ENCODE measurements around the gene CACNB2. TPM values are rescaled to one million over a fixed set of nuclear protein-coding genes. Genes with fewer than 3 reads are reported as not detected.

CACNB2 gene
- total RNA-seq, 2 donors from 2014 or later, result 9.8 to 12.1 TPM

DNA sequence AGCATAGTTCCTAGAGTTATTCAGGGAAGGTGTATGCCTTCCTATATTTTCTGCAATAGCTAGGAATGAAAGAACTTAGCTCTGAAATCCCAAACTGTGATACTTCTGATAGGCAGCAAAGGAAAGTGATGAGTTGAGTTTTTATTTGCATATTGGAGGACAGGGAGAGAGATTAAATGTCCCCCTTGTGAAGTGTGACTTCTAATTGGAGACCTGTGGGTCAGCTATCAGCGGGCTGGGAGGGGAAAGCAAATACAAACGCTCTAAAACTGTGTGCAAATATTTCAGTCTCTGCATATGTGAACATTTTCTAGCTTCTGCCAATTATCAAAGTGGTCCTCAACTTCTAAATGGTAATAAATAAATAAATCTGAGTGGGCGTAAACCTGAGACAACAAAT is 203.3 kb downstream of the CACNB2 start:
- no peaks in the 10 kb centered on the region for H3K4me1 ChIP-seq
- intact Hi-C loops (cut with DNase I), result no loop called here
- no peak overlapping the region for H3K27ac ChIP-seq
- H3K4me3 ChIP-seq, result no peak overlapping the region
- no peaks in the 10 kb centered on the region for H3K9me3 ChIP-seq
- no peak overlapping the region for H3K9ac ChIP-seq (ENCODE audit: low read depth in 2 of 2, low read length in 2 of 2)
- TF ChIP-seq, protein P1, sequence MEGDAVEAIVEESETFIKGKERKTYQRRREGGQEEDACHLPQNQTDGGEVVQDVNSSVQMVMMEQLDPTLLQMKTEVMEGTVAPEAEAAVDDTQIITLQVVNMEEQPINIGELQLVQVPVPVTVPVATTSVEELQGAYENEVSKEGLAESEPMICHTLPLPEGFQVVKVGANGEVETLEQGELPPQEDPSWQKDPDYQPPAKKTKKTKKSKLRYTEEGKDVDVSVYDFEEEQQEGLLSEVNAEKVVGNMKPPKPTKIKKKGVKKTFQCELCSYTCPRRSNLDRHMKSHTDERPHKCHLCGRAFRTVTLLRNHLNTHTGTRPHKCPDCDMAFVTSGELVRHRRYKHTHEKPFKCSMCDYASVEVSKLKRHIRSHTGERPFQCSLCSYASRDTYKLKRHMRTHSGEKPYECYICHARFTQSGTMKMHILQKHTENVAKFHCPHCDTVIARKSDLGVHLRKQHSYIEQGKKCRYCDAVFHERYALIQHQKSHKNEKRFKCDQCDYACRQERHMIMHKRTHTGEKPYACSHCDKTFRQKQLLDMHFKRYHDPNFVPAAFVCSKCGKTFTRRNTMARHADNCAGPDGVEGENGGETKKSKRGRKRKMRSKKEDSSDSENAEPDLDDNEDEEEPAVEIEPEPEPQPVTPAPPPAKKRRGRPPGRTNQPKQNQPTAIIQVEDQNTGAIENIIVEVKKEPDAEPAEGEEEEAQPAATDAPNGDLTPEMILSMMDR (IDR thresholded peaks at IDR 0.05), result no peak
- DNase-seq, result no peak
- H3K36me3 ChIP-seq, result no peaks in the 10 kb centered on the region
- H3K27me3 ChIP-seq, result no peaks in the 10 kb centered on the region

DNA sequence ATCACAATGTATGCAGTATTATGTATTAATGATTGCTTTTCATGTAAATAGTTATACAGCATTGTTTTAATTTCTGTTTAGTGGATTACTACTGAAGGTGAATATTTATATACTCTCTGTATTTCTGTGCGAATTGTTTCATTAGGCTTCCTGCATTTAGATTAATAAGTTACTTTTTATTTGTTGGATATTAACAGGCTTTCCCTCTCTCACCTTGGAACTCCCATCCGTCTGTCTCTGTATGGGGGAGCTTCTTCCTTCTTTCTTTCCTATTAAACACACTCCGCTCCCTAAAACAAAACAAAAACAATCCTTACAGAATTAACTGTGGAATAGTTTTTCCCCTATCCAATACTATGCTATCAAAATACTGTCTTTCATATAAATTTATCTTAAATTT is 205.1 kb downstream of the CACNB2 start:
- no peak overlapping the region for H3K4me3 ChIP-seq
- H3K9ac ChIP-seq (ENCODE audit: low read depth in 2 of 2, low read length in 2 of 2), result no peak overlapping the region
- no peaks in the 10 kb centered on the region for H3K36me3 ChIP-seq
- intact Hi-C loops (cut with DNase I), result no loop called here
- TF ChIP-seq, protein P1 (IDR thresholded peaks at IDR 0.05), result no peak
- H3K9me3 ChIP-seq, result no peaks in the 10 kb centered on the region
- H3K27ac ChIP-seq, result no peak overlapping the region
- DNase-seq, result no peak
- H3K27me3 ChIP-seq, result no peaks in the 10 kb centered on the region
- no peaks in the 10 kb centered on the region for H3K4me1 ChIP-seq

DNA sequence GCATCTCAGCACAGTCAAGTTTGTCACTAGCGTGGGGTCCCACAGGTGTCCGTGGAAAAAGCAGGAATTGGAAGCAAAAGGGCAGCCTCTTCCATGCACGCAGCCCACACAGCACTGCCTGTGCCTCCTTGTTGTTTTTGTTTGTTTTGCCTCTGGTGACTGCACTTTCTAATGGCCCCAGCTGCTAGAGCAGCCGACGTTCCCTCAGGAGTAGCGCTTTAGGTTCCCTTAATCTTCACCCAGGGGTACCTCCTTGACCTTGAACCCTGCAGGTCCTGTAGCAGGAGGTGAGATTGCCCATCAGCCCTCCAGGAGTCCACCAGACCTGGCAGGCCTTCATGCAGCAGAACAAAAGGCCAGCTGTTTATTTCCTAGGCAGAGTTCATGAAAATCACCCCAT is 210.1 kb downstream of the CACNB2 start:
- no peaks in the 10 kb centered on the region for H3K27me3 ChIP-seq
- H3K4me1 ChIP-seq, result no peaks in the 10 kb centered on the region
- H3K9ac ChIP-seq (ENCODE audit: low read depth in 2 of 2, low read length in 2 of 2), result no peak overlapping the region
- H3K36me3 ChIP-seq, result no peaks in the 10 kb centered on the region
- intact Hi-C loops (cut with DNase I), result no loop called here
- H3K27ac ChIP-seq, result no peak overlapping the region
- H3K4me3 ChIP-seq, result no peak overlapping the region
- H3K9me3 ChIP-seq, result no peaks in the 10 kb centered on the region
- DNase-seq, result no peak
- TF ChIP-seq, protein P1 (IDR thresholded peaks at IDR 0.05), result no peak

DNA sequence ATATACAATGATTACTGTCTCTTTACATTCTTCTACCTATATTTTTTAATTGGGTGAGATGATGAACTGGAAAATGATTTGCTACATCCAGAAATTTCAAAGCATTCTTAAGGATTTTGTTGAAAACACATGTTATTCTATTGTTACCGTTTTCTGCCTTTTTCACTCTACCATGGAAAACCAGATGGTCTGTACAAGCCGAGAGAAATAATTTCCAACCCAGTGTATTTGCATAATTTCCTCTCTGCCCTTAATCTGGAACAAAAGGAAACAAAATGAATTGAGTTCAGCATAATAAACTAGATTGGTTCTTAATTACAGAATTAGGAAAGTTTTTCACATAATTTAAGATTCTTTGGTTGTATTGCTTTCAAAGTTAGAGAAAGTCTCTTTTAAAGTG is 211.2 kb downstream of the CACNB2 start:
- DNase-seq, result no peak
- Histone ChIP-seq H3K4me3 (no peak overlapping the region), H3K36me3 (no peaks in the 10 kb centered on the region), H3K9me3 (no peaks in the 10 kb centered on the region), H3K4me1 (no peaks in the 10 kb centered on the region), H3K27me3 (no peaks in the 10 kb centered on the region), H3K27ac (no peak overlapping the region), H3K9ac (ENCODE audit: low read depth in 2 of 2, low read length in 2 of 2) (no peak overlapping the region)
- TF ChIP-seq, protein P1 (IDR thresholded peaks at IDR 0.05), result no peak
- intact Hi-C loops (cut with DNase I), result no loop called here

DNA sequence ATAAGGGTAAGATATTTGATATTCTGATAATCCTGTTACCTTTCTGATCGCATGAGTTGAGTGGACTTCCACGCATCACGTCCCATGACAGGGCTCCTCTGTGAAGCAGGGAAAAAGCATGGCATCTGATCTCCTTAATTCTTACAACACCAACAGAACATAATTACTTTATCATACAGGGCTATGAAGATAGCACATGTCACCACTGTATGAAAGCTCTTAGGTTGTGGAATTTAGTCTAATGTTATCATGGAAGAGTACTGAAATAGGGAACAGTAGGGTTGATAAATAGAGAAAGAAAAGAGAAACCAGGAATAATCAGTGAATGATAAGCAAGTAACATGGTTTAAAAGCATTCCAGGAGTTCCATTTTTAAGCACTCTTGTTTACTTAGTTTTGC is 212.0 kb downstream of the CACNB2 start:
- Histone ChIP-seq H3K9me3 (no peaks in the 10 kb centered on the region), H3K36me3 (no peaks in the 10 kb centered on the region), H3K4me1 (no peaks in the 10 kb centered on the region), H3K4me3 (no peak overlapping the region), H3K27ac (no peak overlapping the region), H3K27me3 (no peaks in the 10 kb centered on the region), H3K9ac (ENCODE audit: low read depth in 2 of 2, low read length in 2 of 2) (no peak overlapping the region)
- DNase-seq, result no peak
- TF ChIP-seq, protein P1 (IDR thresholded peaks at IDR 0.05), result no peak
- intact Hi-C loops (cut with DNase I), result no loop called here

DNA sequence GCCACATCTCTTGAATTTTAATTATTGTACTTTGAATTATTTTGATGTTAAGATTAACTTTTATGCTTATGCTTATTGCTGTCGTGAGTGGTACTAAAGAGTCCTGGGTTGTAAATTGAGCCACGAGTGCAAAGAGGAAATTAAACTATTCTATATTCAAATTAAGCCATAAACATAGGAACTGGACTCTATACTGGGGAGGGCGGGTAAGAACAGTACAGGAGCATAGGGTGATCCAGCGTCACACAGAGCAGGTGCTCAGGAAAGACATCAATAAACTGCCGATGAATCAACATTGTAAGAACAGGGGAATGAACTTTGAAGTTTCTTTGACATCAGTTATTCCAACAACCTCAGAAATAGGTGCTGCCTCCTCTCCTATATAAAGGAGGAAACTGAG is 219.6 kb downstream of the CACNB2 start:
- TF ChIP-seq, protein P1 (IDR thresholded peaks at IDR 0.05), result no peak
- intact Hi-C loops (cut with DNase I), result no loop called here
- peak; percentile 72 for DNase-seq

More for the DNA sequence above, 219.6 kb downstream of the CACNB2 start:
- Histone ChIP-seq H3K4me1 (no peaks in the 10 kb centered on the region), H3K36me3 (no peaks in the 10 kb centered on the region), H3K27me3 (no peaks in the 10 kb centered on the region), H3K4me3 (no peak overlapping the region), H3K9me3 (no peaks in the 10 kb centered on the region), H3K27ac (peak overlapping the region; percentile 61), H3K9ac (ENCODE audit: low read depth in 2 of 2, low read length in 2 of 2) (no peak overlapping the region)

Measured in colonic mucosa (tissue), 4 donors.